ENCODE data around the gene RAD51B. TPM values are rescaled to one million over a fixed set of nuclear protein-coding genes. Genes with fewer than 3 reads are reported as not detected.
A peak's percentile ranks its signal among the peaks of the same experiment; 100 is the strongest.
"Not testable (repeated sequence)": the region's sequence is repeated elsewhere in the genome, so short reads cannot be mapped to it uniquely, and the experiment has no call there.

Gene RAD51B
- total RNA-seq, 6 experiments from 2014 or later = 2.7 to 5.8 (median 4.3) TPM

- DNase-seq = no peak
- no peak for TF ChIP-seq POLR2A (IDR thresholded peaks at IDR 0.05)
- no peak for TF ChIP-seq CTCF (IDR thresholded peaks at IDR 0.05)
- intact Hi-C loops (cut with DNase I) = no loop called here
Measured at GRCh38 chr14:68423686-68424085, 604.1 kb downstream of the RAD51B start.

GRCh38 chr14:68424443-68425172 is 605.0 kb downstream of the RAD51B start:
- Histone ChIP-seq H3K27ac (no peak overlapping the region), H3K9me3 (no peaks in the 10 kb centered on the region), H3K36me3 (no peaks in the 10 kb centered on the region), H3K4me3 (no peak overlapping the region), H3K27me3 (no peaks in the 10 kb centered on the region), H3K4me1 (no peaks in the 10 kb centered on the region)
- DNase-seq (no peak), ATAC-seq (no peak)
- intact Hi-C loops (cut with DNase I) = no loop called here
- TF ChIP-seq POLR2A (IDR thresholded peaks at IDR 0.05) (no peak), CTCF (IDR thresholded peaks at IDR 0.05) (no peak)
- WGBS (ENCODE audit: insufficient coverage, low coverage, low lambda C conversion rate, missing lambda C conversion rate) = 80% methylated on average over 2 of the region's 2 CpGs

More at GRCh38 chr14:68423686-68424085, 604.1 kb downstream of the RAD51B start:
- no peak overlapping the region for H3K4me3 ChIP-seq
- peak in 1 of 4 donors; percentile 33 for ATAC-seq
- H3K36me3 ChIP-seq = no peaks in the 10 kb centered on the region
- H3K9me3 ChIP-seq = no peaks in the 10 kb centered on the region
- H3K4me1 ChIP-seq = no peaks in the 10 kb centered on the region
- no peak overlapping the region for H3K27ac ChIP-seq
- no peaks in the 10 kb centered on the region for H3K27me3 ChIP-seq
- WGBS (ENCODE audit: insufficient coverage, low coverage, low lambda C conversion rate, missing lambda C conversion rate) = 92% methylated on average over 1 of the region's 2 CpGs

GRCh38 chr14:68426661-68427549 is 607.3 kb downstream of the RAD51B start:
- no peak for DNase-seq
- no peaks in the 10 kb centered on the region for H3K9me3 ChIP-seq
- no peak overlapping the region for H3K4me3 ChIP-seq
- 100% methylated on average over 2 of the region's 6 CpGs for WGBS (ENCODE audit: insufficient coverage, low coverage, low lambda C conversion rate, missing lambda C conversion rate)
- no peaks in the 10 kb centered on the region for H3K36me3 ChIP-seq
- H3K27me3 ChIP-seq = no peaks in the 10 kb centered on the region
- TF ChIP-seq POLR2A (IDR thresholded peaks at IDR 0.05) (no peak), CTCF (IDR thresholded peaks at IDR 0.05) (no peak)
- ATAC-seq = no peak
- no peak overlapping the region for H3K27ac ChIP-seq
- intact Hi-C loops (cut with DNase I) = no loop called here
- H3K4me1 ChIP-seq = no peaks in the 10 kb centered on the region

GRCh38 chr14:68427550-68427890 is 607.9 kb downstream of the RAD51B start:
- Histone ChIP-seq H3K4me1 (no peaks in the 10 kb centered on the region), H3K27me3 (no peaks in the 10 kb centered on the region), H3K4me3 (no peak overlapping the region), H3K36me3 (no peaks in the 10 kb centered on the region), H3K27ac (no peak overlapping the region), H3K9me3 (no peaks in the 10 kb centered on the region)
- no peak for TF ChIP-seq CTCF (IDR thresholded peaks at IDR 0.05)
- no peak for TF ChIP-seq POLR2A (IDR thresholded peaks at IDR 0.05)
- DNase-seq (no peak), ATAC-seq (no peak)
- intact Hi-C loops (cut with DNase I) = no loop called here

GRCh38 chr14:68428900-68429299 is 609.3 kb downstream of the RAD51B start:
- 94% methylated on average over 4 of the region's 5 CpGs for WGBS (ENCODE audit: insufficient coverage, low coverage, low lambda C conversion rate, missing lambda C conversion rate)
- H3K27me3 ChIP-seq; H3K4me1 ChIP-seq; H3K4me3 ChIP-seq; DNase-seq; H3K27ac ChIP-seq; H3K36me3 ChIP-seq; intact Hi-C loops (cut with DNase I); ATAC-seq; H3K9me3 ChIP-seq: not testable (repeated sequence)

GRCh38 chr14:68434173-68434572 is 614.6 kb downstream of the RAD51B start:
- H3K27me3 ChIP-seq; H3K4me3 ChIP-seq; intact Hi-C loops (cut with DNase I); H3K27ac ChIP-seq; ATAC-seq; H3K9me3 ChIP-seq; H3K4me1 ChIP-seq; H3K36me3 ChIP-seq; DNase-seq: not testable (repeated sequence)
- 80% methylated on average over 1 of the region's 6 CpGs for WGBS (ENCODE audit: insufficient coverage, low coverage, low lambda C conversion rate, missing lambda C conversion rate)

- DNase-seq; H3K27ac ChIP-seq; H3K9me3 ChIP-seq; intact Hi-C loops (cut with DNase I); ATAC-seq; H3K4me3 ChIP-seq; H3K27me3 ChIP-seq; H3K36me3 ChIP-seq; H3K4me1 ChIP-seq: not testable (repeated sequence)
Measured at GRCh38 chr14:68435631-68436030, 616.1 kb downstream of the RAD51B start.
